Smooth muscle cell (in vitro differentiated cells): ENCODE measurements around the gene POLD4. TPM values are rescaled to one million over a fixed set of nuclear protein-coding genes. Genes with fewer than 3 reads are reported as not detected.

Experiments
- DNase-seq: peaks from one replicate; lab custom pipeline; 2025; ENCODE audit not compliant: unreplicated experiment; lab: John Stamatoyannopoulos, UW
- H2AFZ ChIP-seq: fragments of 200-600 bp; sonication (generic); 2 replicates; pipeline ENCODE4 v1.6.0; 2016; ENCODE audit warnings: antibody characterized with exemption, low read depth, mild to moderate bottlenecking
- H3F3A ChIP-seq: fragments of 200-600 bp; sonication (generic); 2 replicates; pipeline ENCODE4 v1.6.0; 2017; ENCODE audit warnings: antibody characterized with exemption, low read depth
- H3K27ac ChIP-seq: fragments of 200-600 bp; sonication (generic); 2 replicates; pipeline ENCODE4 v1.5.1; 2016; ENCODE audit warnings: low read depth, mild to moderate bottlenecking
- H3K27me3 ChIP-seq: fragments of 200-600 bp; sonication (generic); 2 replicates; pipeline ENCODE4 v1.6.1; 2016; ENCODE audit warnings: low read depth, mild to moderate bottlenecking
- H3K36me3 ChIP-seq: fragments of 200-600 bp; sonication (generic); 2 replicates; pipeline ENCODE4 v1.5.1; 2016; ENCODE audit warnings: low read depth
- H3K4me1 ChIP-seq: fragments of 200-600 bp; sonication (generic); 2 replicates; pipeline ENCODE4 v1.5.1; 2016; ENCODE audit warnings: low read depth
- H3K4me2 ChIP-seq: fragments of 200-600 bp; sonication (generic); 2 replicates; pipeline ENCODE4 v1.6.0; 2016; ENCODE audit warnings: mild to moderate bottlenecking
- H3K4me3 ChIP-seq: fragments of 200-600 bp; sonication (generic); 2 replicates; pipeline ENCODE4 v1.5.1; 2016; ENCODE audit warnings: mild to moderate bottlenecking
- H3K79me2 ChIP-seq: fragments of 200-600 bp; sonication (generic); 2 replicates; pipeline ENCODE4 v1.6.0; 2016; ENCODE audit warnings: low read depth, mild to moderate bottlenecking
- H3K9ac ChIP-seq: fragments of 200-600 bp; sonication (generic); 2 replicates; pipeline ENCODE4 v1.6.0; 2016; ENCODE audit warnings: low read depth
- H3K9me3 ChIP-seq: fragments of 200-600 bp; sonication (generic); replicated peaks from 2 replicates; pipeline ENCODE4 v1.5.1; 2016; ENCODE audit warnings: low read depth
- H4K20me1 ChIP-seq: fragments of 200-600 bp; sonication (generic); 2 replicates; pipeline ENCODE4 v1.6.0; 2016; ENCODE audit warnings: low read depth
- CTCF ChIP-seq: fragments of 200-600 bp; sonication (generic); IDR thresholded peaks from 2 replicates; pipeline ENCODE4 v1.5.1; 2017; ENCODE audit warnings: borderline replicate concordance, mild to moderate bottlenecking, antibody characterized with exemption; ENCODE audit not compliant: insufficient read depth, poor library complexity, severe bottlenecking
- WGBS: methylation state at CpG from one replicate; pipeline ENCODE4 v1.1.7; 2016; ENCODE audit warnings: low lambda C conversion rate; 5-methylcytosine and 5-hydroxymethylcytosine counted together
- polyA plus RNA-seq: library from polyadenylated mRNA; unstranded; fragments of >200 nt; fragmentation: Nextera tagmentation; extraction: Ambion mirVana; gene quantifications from 2 replicates; pipeline ENCODE4 v1.2.1, GENCODE V29; 2016
- total RNA-seq: library from RNA; depleted of rRNA; stranded (reverse); fragments of >200 nt; gene quantifications from 2 replicates; pipeline ENCODE4 v1.2.3, GENCODE V29; 2014

POLD4 gene
- total and polyA plus RNA-seq, 2 experiments from 2014 or later, result 61.4 to 113 TPM

GRCh38 chr11:67370351-67371076 is 17.2 kb upstream of the POLD4 start:
- peaks cover 29% of the 10 kb centered on the region for H3K4me1 ChIP-seq
- H3K27me3 ChIP-seq, result no peaks in the 10 kb centered on the region
- H3K36me3 ChIP-seq, result no peaks in the 10 kb centered on the region
- peak overlapping the region; percentile 60 for H3K27ac ChIP-seq
- no peaks in the 10 kb centered on the region for H3K9me3 ChIP-seq
- TF ChIP-seq CTCF, result no peak
- H3K4me3 ChIP-seq, result peak overlapping the region; percentile 30
- peaks cover 3% of the 10 kb centered on the region for H3K79me2 ChIP-seq
- H4K20me1 ChIP-seq, result peaks cover 62% of the 10 kb centered on the region
- H2AFZ ChIP-seq, result no peak overlapping the region
- H3F3A ChIP-seq, result no peaks in the 10 kb centered on the region
- H3K4me2 ChIP-seq, result peak overlapping the region; percentile 100
- 45% methylated on average over 11 of the region's 14 CpGs for WGBS
- H3K9ac ChIP-seq, result no peak overlapping the region
- no peak for DNase-seq

GRCh38 chr11:67369801-67370284 is 16.5 kb upstream of the POLD4 start:
- Histone ChIP-seq H3K9ac (no peak overlapping the region), H3K27ac (peak overlapping the region; percentile 60), H2AFZ (no peak overlapping the region), H3K27me3 (no peaks in the 10 kb centered on the region), H3K4me3 (no peak overlapping the region), H3F3A (no peaks in the 10 kb centered on the region), H3K4me2 (peak overlapping the region; percentile 100), H3K36me3 (no peaks in the 10 kb centered on the region), H4K20me1 (peaks cover 63% of the 10 kb centered on the region), H3K79me2 (peaks cover 3% of the 10 kb centered on the region), H3K4me1 (peaks cover 25% of the 10 kb centered on the region), H3K9me3 (no peaks in the 10 kb centered on the region)
- 32% methylated on average over 12 of the region's 12 CpGs for WGBS
- no peak for TF ChIP-seq CTCF
- DNase-seq, result no peak

GRCh38 chr11:67369275-67369674 is 15.9 kb upstream of the POLD4 start:
- H4K20me1 ChIP-seq, result peaks cover 68% of the 10 kb centered on the region
- peaks cover 3% of the 10 kb centered on the region for H3K79me2 ChIP-seq
- no peak overlapping the region for H3K9ac ChIP-seq
- H3K27me3 ChIP-seq, result no peaks in the 10 kb centered on the region
- no peak for DNase-seq
- no peak for TF ChIP-seq CTCF
- 87% methylated on average over 8 of the region's 8 CpGs for WGBS
- peaks cover 20% of the 10 kb centered on the region for H3K4me1 ChIP-seq
- no peak overlapping the region for H2AFZ ChIP-seq
- H3F3A ChIP-seq, result no peaks in the 10 kb centered on the region
- H3K36me3 ChIP-seq, result no peaks in the 10 kb centered on the region
- peak overlapping the region; percentile 100 for H3K4me2 ChIP-seq
- H3K4me3 ChIP-seq, result no peak overlapping the region
- H3K9me3 ChIP-seq, result no peaks in the 10 kb centered on the region
- H3K27ac ChIP-seq, result peak overlapping the region; percentile 60

- H3K9me3 ChIP-seq, result no peaks in the 10 kb centered on the region
- no peak overlapping the region for H3K4me2 ChIP-seq
- H3K27me3 ChIP-seq, result no peaks in the 10 kb centered on the region
- H3K9ac ChIP-seq, result no peak overlapping the region
- H3K36me3 ChIP-seq, result no peaks in the 10 kb centered on the region
- DNase-seq, result no peak
- no peaks in the 10 kb centered on the region for H3F3A ChIP-seq
- 87% methylated on average over 3 of the region's 3 CpGs for WGBS
- peaks cover 18% of the 10 kb centered on the region for H3K4me1 ChIP-seq
- H4K20me1 ChIP-seq, result peaks cover 69% of the 10 kb centered on the region
- H3K4me3 ChIP-seq, result no peak overlapping the region
- H3K79me2 ChIP-seq, result peaks cover 3% of the 10 kb centered on the region
- H2AFZ ChIP-seq, result no peak overlapping the region
- no peak overlapping the region for H3K27ac ChIP-seq
- no peak for TF ChIP-seq CTCF
Measured at GRCh38 chr11:67368621-67369020, 15.3 kb upstream of the POLD4 start.
